Retinal pigment epithelial cell (primary cell): ENCODE data around the gene STAM2.
"Not testable (repeated sequence)": the region's sequence is repeated elsewhere in the genome, so short reads cannot be mapped to it uniquely, and the experiment has no call there.

Experiments
- DNase-seq: peaks from one replicate; pipeline ENCODE4 v3.0.0-alpha.2; 2010; ENCODE audit warnings: low read depth
- H3K4me3 ChIP-seq: 2 replicates; pipeline ENCODE4 v1.5.1; 2011; ENCODE audit warnings: mild to moderate bottlenecking, low read length, control low read depth, moderate library complexity
- CTCF ChIP-seq: conservative IDR thresholded peaks from 2 replicates; pipeline ENCODE4 v1.5.1; 2011; ENCODE audit warnings: low read depth, low read length, control low read depth, inconsistent platforms

Gene STAM2

GRCh38 chr2:152167065-152167464, 8.5 kb downstream of the STAM2 start:
- DNase-seq: no peak
- H3K4me3 ChIP-seq: no peak overlapping the region
- TF ChIP-seq CTCF: no peak

DNA sequence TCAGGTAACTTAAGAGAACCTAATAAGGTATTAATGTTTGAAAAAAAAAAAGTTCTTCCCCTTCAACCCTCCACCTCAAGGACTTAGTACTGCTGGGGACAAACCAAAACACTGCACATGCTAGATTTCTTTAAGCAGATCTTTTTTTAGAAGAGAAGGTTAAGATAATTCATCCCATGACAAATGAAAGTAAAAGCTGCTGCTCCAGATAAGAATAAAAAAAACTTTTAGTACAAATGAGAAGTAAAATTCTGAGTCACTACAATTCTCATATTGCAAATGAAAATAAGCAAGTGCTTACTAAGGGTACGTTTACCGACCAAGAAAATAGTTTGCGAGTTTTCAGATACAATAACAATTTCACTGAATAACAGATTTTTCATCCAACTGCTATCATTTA, 8.9 kb downstream of the STAM2 start:
- no peak for DNase-seq
- H3K4me3 ChIP-seq: no peak overlapping the region
- no peak for TF ChIP-seq CTCF

- no peak for DNase-seq
- TF ChIP-seq CTCF: no peak
- no peak overlapping the region for H3K4me3 ChIP-seq
Measured at GRCh38 chr2:152165780-152166179, 9.8 kb downstream of the STAM2 start.

GRCh38 chr2:152165306-152165705, 10.3 kb downstream of the STAM2 start:
- H3K4me3 ChIP-seq: no peak overlapping the region
- TF ChIP-seq CTCF: no peak
- DNase-seq: no peak

DNA sequence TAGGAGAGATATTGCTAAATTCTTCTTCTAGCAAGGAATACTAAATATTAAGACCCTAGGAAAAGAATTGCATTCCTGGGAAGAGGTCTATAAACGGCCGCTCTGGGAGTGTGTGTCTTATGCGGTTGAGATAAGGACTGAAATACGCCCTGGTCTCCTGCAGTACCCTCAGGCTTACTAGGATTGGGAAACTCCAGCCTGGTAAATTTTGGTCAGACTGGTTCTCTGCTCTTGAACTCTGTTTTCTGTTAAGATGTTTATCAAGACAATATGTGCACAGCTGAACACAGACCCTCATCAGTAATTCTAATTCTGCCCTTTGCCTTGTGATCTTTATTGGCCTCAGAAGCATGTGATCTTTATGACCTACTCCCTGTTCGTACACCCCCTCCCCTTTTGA, 11.9 kb downstream of the STAM2 start:
- not testable (repeated sequence) for H3K4me3 ChIP-seq, DNase-seq

DNA sequence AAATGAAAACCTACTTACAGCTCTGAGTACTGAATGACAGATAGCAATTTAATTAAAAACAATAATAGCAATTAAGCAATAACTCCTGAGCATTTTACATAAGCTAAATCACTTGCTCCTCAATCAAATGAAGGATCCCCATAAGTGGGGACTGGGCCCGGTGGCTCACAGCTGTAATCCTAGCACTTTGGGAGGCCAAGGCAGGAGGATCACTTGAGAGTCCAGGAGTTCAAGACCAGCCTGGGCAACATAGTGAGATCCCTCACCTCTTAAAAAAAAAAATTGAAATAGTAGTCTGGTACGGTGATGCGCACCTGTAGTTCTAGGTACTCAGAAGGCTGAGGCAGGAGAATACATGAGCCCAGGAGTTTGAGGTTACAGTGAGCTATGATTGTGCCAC, 13.4 kb downstream of the STAM2 start:
- TF ChIP-seq CTCF: no peak
- H3K4me3 ChIP-seq: no peak overlapping the region
- no peak for DNase-seq

GRCh38 chr2:152161598-152161997, 14.0 kb downstream of the STAM2 start:
- no peak for DNase-seq
- no peak overlapping the region for H3K4me3 ChIP-seq
- no peak for TF ChIP-seq CTCF

DNA sequence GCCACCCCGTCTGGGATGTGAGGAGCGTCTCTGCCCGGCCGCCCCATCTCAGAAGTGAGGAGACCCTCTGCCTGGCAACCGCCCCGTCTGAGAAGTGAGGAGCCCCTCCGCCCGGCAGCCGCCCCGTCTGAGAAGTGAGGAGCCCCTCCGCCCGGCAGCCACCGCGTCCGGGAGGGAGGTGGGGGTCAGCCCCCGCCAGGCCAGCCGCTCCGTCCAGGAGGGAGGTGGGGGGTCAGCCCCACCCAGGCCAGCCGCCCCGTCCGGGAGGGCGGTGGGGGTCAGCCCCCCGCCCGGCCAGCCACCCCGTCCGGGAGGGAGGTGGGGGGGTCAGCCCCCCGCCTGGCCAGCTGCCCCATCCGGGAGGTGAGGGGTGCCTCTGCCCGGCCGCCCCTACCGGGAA, 15.2 kb downstream of the STAM2 start:
- H3K4me3 ChIP-seq, DNase-seq: not testable (repeated sequence)
